Activated T-helper 1 cell treated with anti-CD3 and anti-CD28 coated beads, Interleukin-2, amount 50 U/mL, for 16 hours (primary cell): ENCODE data around the gene OR51B2.
"Not testable (repeated sequence)": the region's sequence is repeated elsewhere in the genome, so short reads cannot be mapped to it uniquely, and the experiment has no call there.

Experiments used
- DNase-seq, 2 donors: peaks; one replicate each; pipeline ENCODE4 v3.0.0-alpha.2; 2020; ENCODE audit warnings: low read depth in 1 of 2, low spot score in 1 of 2

The OR51B2 gene

GRCh38 chr11:5324197-5324596 is at the start of gene OR51B2:
TSS of gene OR51B2 (minus strand) at chr11:5324297. CDS start at chr11:5324297, 0 bp downstream.
- DNase-seq = no peak

- DNase-seq = no peak
Measured at GRCh38 chr11:5369789-5370188, 45.7 kb upstream of the OR51B2 start.

GRCh38 chr11:5368502-5369043 is 44.5 kb upstream of the OR51B2 start:
- DNase-seq = no peak

DNA sequence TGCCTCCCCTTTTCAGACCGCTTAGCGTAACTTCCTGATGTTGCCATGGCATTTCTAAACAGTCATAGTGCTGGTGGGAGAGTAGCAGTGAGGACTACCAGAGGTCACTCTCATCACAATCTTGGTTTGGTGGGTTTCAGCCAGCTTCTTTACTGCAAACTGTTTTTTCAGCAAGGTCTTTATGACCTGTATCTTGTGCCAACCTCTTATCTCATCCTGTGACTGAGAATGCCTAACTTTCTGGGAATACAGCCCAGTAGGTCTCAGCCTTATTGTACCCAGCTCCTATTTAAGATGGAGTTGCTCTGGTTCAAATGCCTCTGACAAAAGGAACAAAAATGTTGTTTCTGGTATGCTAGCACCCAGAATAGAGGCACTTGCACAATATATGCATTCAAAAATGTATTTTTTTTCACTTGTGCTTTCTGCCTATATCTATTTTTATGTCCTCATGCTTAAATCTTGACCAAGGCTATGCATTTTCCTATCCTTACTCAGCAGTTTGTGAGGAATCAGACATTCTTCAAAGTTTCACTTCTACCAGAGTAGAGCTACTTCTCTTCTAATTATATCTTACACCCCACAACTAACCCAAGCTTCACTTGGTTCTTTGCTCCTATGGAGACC is 43.5 kb upstream of the OR51B2 start:
- DNase-seq = no peak

DNA sequence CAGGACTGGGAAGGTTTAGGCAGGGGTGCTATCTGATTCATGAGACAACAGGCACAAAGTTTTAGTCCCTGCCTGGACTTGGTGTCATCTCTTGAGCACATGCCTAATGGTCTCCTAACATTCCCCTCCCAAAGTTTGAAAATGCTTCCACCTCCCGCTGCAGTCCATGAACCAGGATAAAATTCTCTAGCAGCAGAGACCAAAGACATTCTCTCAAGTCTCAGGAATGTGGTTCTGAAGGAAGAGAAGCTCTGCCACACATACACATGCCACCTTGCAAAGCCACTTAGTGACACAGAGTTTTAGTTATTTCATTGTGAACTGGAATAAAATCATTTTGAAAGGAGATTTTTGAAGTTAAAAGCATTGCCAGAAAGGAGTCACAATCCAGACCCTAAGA is 42.8 kb upstream of the OR51B2 start:
- no peak for DNase-seq

- DNase-seq = not testable (repeated sequence)
Measured at GRCh38 chr11:5366365-5366764, 42.3 kb upstream of the OR51B2 start.

- DNase-seq = no peak
Measured at GRCh38 chr11:5364214-5364613, 40.1 kb upstream of the OR51B2 start.

GRCh38 chr11:5363679-5364078 is 39.6 kb upstream of the OR51B2 start:
- DNase-seq = no peak

DNA sequence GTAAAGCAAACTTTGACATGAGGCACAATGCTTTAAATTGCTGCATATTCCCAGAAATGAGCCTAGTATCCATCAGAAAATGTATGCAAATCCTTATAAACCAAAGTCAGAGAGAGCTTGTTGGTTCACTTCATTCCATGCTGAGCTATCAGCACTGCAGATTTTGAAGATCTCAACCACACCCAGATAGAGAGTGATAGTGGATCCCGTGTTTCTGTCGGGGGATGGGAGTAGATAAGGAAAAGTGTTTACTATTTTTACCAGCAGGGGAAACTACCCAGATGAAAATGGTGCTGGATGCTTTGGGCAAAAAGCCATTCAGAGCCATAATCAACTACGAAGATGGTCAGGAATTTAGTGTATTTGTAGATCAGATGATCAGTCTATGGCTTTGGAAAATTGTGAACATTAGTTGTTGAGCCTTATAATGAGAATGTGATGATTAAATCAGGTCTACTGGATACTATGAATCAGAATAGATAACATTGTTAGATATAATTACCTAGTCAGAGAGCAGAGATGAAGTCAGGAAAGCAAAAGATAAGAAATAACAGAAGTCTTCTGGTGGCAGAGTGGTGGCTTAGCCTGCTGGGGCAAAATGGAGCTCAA is 38.0 kb upstream of the OR51B2 start:
- no peak for DNase-seq

DNA sequence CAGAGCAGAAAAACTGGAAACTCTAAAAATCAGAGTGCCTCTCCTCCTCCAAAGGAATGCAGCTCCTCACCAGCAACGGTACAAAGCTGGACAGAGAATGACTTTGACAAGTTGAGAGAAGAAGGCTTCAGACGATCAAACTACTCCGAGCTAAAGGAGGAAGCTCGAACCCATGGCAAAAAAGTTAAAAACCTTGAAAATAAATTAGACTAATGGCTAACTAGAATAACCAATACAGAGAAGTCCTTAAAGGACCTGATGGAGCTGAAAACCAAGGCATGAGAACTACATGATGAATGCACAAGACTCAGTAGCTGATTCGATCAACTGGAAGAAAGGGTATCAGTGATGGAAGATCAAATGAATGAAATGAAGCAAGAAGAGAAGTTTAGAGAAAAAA is 31.9 kb upstream of the OR51B2 start:
- DNase-seq = not testable (repeated sequence)

GRCh38 chr11:5351208-5351607 is 27.1 kb upstream of the OR51B2 start, which contains the start of gene OR51B6:
TSS of gene OR51B6 (plus strand) at chr11:5351508. CDS start at chr11:5351508, 0 bp downstream.
- DNase-seq = no peak

- no peak for DNase-seq
Measured at GRCh38 chr11:5349550-5349949, 25.5 kb upstream of the OR51B2 start.

DNA sequence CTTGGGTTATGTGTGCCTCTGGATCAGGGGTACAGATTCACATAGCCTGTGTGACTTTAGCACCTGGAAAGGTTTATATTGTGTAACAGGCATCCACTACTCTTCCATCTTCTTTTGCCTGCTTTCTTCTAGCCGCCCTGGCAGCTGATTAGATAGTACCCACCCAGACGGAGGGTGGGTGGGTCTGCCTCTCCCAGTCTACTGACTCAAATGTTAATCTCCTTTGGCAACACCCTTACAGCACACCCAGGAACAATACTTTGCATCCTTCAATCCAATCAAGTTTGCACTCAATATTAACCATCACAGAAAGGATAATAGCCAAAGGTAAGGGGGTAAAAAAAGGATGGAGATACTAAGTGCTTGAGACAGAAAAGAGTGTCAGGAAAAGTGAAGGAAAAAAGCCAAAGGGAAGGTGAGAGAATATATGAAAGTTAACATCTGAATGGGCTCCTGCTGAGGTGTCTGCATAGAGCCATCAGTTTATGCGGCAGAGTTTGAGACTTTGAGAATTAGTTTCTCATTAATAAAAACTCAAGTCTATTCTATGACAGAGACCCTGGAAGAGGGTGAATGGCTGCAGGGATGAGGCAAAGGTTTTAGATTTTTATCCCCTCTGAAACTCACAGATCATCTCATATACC is 24.6 kb upstream of the OR51B2 start:
- DNase-seq = no peak

GRCh38 chr11:5345831-5346230 is 21.7 kb upstream of the OR51B2 start:
- no peak for DNase-seq

DNA sequence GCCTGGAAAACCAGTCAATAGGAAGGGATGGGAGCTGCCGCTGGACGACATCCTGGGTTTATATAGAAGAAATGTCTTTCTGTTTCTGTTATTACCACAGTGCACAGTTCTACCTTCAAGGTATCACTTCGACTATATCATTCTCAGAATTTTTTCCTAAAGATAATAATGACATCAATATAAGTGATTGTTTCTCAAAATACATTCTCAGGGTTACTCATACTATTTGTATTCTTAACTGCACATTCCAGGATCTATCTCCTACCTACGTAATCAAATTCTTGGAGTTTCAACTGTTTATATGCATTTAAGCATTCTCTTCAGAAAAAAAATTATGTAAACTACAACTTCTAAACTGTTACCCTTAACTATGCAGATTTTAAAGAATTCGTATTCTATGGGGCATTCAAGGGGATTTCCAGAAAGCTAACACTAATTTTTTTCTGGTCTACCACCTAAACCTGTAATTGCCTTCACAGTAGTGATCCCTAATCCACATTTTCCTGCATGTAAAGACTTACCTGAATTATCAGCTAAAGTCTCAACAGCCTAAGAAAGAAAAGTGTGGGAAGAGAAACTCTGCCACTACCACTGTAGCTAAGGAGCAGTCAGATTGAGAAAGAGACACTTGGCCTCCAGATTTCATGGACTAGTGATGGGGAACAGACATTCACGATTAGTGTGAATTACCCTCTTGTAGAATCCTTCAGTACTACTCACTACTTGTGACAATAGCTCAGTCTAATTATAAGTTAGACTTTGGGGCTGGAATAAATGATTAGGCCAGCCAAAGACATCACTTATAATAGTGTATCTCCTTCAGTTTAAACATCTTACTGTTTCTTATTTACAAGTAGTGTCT is 19.6 kb upstream of the OR51B2 start, which contains the start of gene OR51B5:
OR51B5 (minus strand) TSS at position 51 of the 862 bp plus-strand sequence; CDS start at position 51, 0 bp downstream.
- DNase-seq = no peak

DNA sequence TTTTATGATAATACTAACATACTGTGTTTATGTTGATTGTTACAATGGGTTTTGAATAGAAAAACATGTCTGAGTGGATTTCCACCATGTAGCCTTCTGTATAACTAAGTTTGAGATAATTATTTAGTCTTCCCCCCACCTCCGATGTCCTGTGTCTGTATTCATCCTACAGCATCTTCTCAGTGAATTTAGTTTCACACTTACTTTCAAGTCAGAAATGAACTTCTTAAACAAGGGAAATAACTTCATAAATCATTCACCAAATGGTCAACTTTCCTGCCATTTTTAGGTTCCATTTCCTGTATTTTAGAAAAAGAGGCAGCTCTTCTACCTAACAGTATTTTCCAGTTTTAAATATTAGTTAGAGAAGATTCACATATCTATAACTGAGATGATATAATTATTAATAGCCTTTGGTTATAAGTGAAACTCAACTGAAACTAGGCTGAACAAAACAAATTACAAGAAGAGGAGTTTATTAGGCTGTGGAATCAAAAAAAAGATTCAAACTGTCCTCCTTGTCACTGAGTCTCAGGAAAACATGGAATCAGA is 15.8 kb upstream of the OR51B2 start:
- DNase-seq = no peak

DNA sequence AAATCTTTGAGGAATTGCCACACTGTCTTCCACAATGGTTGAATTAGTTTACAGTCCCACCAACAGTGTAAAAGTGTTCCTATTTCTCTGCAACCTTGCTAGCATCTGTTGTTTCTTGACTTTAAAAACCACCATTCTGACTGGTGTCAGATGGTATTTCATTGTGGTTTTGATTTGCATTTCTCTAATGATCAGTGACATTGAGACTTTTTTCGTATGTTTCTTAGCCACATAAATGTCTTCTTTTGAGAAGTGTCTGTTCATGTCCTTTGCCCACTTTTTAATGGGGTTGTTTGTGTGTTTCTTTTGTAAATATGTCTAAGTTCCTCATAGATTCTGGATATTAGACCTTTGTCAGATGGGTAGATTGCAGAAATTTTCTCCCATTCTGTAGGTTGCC is 13.2 kb upstream of the OR51B2 start:
- DNase-seq = not testable (repeated sequence)

GRCh38 chr11:5336331-5336730 is 12.2 kb upstream of the OR51B2 start:
- no peak for DNase-seq

GRCh38 chr11:5335170-5335569 is 11.1 kb upstream of the OR51B2 start:
- DNase-seq = no peak

DNA sequence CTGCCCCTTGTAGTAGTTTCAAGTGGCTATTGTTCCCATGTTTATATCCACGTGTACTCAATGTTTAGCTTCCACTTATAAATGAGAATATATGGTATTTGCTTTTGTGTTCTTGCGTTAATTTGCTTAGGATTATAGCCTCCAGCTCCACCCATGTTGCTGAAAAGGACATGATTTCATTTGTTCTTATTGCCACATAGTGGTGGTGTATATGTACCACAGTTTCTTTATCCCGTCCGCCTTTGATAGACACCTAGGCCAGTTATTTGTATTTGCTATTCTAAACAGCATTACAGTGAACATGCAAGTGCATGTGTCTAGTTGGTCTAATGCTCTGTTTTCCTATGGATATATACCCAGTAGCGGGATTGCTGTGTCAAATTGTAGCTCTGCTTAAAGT is 6.8 kb downstream of the OR51B2 start:
- DNase-seq = no peak
